GM19372 (cell line): ENCODE measurements around the gene BCL2L1.
A peak's percentile ranks its signal among the peaks of the same experiment; 100 is the strongest.

Source experiments
- ATAC-seq: cut with Tn5 transposase; IDR thresholded peaks from one replicate; pipeline ENCODE4 v1.9.1; 2021; ENCODE audit warnings: mild to moderate bottlenecking, low read depth, moderate library complexity; ENCODE audit not compliant: unreplicated experiment

The BCL2L1 gene

DNA sequence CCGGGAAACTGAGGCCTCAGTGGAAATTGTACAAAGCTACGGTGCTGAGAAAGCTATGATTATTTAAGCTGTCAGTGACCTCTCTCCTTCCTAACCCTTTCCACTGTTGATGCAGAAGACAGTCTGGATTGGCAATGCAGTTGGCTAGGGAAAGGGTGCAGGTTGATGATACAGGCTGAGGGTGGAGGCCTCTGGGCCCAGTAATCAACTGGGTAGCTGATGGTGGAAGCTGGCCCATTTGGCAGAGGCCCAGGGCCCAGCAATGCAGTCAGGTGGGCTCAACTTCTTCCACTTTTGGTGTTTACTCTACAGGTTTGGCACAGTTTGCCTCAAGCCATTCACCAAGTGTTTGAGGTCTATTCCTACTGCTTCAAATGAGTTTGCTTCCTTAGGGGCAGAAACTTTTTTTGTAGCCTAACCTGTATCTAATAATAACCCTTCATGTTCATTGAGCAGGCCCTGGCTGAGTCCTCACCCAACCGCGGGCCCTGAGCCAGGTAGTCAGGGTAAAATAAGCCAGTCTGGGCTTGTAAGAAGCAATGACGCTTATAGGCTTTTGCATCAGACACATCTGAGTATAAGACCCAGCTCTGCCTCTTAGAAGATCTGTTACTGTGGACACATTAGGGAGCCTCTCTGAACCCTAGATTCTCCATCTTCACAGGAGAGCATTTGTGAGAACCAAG lies 12.1 kb downstream of the BCL2L1 start:
- no peak for ATAC-seq

DNA sequence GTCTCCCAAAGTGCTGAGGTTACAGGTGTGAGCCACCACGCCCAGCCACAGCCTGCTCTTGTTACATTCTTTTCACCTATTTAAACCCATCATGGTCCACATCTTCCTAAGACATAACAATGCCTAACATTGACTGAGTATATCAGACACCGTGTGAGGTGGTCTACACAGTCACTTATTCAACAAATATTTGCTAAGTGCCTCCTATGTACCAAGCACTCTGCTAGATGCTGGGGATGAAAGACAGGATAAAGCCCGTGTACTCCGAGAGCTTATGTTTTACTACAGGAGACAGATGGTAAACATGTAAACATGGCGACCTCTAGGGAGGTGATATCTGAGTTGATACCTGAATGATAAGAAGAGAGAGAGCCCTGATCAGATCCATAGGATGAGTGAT lies 12.7 kb downstream of the BCL2L1 start:
- ATAC-seq = no peak

DNA sequence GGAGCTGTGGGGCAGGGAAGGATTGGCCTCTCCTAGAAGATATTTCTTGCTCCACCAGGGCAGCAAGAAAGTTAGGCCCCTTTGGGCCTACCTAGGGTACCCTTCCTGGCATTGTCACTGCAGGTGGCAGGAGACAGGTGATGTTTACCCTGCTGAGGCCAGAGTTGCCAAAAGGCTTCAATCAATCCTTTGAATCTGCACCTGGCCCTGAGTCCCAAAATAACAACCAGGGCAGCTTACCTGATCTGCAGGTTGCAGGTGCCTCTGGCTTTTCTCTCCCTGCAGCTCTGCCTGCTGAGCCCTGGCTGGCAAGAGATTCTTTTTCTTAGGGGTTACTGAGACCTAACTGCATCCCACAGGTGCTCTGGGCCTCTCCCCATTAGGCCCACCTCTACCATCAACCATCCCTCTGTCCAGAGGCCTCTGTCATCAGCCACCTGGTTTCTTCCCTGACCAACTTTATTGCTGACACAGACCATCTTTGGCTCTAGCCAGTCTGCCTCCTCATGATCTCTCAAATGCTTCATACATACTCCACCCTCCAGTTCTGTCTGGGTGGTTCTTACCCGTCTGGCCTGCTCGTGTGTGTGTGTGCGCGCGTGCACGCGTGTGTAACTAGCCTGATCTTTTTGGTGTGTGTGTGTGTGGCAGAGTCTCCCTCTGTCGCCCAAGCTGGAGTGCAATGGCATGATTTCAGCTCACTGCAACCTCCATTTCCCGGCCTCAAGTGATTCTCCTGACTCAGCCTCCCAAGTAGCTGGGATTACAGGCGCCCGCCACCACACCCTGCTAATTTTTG lies 13.7 kb downstream of the BCL2L1 start:
- ATAC-seq = no peak

DNA sequence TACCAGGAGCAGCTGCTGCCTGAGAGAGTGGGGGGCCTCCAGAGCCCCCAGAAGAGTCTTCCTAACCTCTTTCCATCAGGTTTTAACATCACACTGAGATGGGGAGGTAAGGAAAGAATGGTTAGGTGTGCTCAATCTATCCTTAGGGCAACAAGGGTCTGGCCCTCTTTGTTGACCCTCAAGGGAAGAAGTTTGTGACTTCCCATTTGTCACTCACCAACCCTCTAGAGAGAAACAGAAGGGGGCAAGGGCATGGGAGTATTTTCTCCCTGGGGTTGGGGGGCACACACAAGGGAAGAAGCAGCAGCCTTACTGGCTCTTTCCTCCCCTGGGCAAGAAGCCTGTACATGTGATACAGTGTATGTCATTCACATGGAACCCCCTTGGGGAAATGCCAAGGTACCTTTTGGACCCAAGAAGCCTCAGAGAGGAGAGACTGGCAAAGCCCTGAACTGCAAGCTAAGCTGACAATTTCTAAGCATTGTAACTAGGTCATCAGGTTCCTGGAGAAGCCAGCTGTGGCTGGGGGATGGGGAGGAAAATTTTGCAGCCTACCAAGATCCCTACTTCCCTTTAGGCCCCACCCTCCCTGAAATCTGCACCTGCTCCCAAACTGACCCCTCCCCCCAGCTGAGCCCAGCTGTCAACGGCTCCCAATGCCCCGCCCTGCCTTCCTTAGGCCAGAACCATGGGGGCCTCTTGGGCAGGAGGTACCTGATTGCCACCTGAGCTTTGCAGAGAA lies 14.5 kb downstream of the BCL2L1 start:
- no peak for ATAC-seq

DNA sequence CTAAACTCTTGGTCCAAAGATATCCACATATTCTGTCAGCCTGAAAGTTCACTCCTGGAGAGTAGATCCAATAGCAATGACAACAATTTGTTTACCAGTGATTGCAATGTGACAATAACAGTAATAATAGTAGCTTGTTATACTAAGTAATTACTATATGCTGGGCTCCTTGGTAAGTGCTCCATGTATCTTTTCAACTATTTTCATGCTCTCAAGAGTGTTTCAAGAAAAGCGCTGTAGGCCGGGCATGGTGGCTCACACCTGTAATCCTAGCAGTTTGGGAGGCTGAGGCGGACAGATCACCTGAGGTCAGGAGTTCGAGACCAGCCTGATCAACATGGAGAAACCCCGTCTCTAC lies 15.4 kb downstream of the BCL2L1 start:
- no peak for ATAC-seq

DNA sequence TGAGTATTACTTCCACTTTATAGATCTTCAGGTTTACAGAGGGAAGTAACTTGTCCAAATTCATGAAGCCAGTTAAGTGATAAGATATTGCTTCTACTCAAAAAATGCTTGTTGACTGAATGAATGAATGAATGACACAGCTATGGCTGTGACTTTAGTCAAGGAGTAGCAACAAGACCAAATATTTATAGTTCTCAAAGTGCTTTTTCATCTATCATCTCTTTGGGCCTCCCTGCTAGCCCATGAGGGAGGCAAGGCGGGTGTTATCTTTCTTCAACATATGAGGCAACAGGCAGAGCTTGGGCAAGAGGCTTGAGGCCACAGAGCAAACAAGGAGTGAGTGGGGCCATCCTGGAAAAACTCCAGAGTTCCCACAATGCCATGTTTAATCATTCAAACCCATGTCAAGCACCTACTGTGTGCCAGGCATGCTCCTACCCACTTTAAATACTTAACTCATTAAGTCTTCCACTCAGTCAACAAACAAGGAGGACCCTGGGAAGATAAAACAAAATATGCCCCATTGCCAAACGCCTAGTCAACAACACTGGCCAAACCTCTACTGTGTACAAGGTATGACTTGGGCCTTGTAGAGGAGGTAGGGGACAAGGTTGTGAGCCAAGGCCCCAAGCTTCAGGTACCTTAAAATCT lies 15.9 kb downstream of the BCL2L1 start:
- ATAC-seq = no peak

DNA sequence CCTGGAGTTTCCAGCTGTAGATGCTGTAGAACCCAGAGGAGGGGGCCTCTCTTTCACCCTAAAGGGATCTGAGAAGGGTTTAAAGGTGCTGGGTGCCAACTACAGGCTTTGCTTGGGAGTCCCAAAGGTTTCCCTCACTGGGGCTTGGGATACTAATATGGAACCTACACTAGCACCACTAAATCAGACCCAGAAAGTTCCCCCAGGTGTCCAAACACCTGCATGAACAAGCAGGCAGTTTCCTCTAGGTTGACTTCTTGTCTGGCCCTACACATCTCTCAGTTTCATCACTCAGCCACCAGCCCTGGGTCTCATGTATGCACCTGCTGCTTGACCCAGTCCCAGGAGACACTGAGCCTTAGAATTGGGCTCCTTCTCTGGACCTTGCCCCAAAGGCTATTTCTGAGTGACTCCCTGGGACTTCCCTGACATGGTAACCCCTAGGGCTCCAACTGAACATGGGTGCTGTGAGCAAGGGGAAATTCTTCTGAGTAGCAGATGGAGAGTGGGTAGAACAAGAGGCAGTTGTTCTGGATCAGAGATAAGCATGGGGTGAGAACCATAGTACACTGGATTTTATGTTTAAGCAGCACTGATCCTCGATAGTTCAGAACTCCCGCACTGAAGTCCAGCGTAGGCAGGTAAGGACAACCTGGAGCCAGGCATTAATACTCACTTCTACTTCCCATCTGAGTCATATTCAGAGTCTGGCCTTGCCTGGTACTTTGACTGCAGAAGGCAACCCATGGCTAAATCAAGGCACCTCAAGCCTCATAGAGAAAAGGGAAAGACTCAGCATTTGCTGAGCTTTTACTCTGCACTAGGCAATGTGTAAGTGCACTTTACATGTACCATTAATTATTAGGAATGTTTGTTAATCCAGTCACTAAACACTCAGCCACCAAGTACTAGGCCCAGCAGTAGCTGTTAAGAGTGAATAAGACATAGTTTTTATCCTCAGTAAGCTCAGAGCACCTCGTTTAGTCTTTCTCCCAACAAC lies 16.8 kb downstream of the BCL2L1 start:
- ATAC-seq = peak; percentile 82

DNA sequence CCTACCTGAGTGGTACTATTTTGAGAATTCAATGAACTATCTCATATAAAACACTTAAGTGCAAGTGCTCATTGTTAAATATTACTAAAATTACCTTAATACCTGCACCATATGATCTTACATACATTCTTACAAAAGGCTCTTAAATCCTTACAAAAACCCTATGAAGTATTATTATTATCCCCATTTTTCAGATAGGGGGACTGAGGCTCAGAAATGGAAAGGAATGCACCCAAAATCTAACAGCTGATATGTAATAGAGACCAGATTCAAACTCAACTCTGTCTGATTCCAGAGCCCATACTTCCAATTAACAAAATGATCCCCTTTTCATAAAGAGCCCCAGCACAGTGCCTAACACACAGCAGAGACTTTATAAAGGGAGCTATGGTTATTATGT lies 17.5 kb downstream of the BCL2L1 start:
- ATAC-seq = no peak

DNA sequence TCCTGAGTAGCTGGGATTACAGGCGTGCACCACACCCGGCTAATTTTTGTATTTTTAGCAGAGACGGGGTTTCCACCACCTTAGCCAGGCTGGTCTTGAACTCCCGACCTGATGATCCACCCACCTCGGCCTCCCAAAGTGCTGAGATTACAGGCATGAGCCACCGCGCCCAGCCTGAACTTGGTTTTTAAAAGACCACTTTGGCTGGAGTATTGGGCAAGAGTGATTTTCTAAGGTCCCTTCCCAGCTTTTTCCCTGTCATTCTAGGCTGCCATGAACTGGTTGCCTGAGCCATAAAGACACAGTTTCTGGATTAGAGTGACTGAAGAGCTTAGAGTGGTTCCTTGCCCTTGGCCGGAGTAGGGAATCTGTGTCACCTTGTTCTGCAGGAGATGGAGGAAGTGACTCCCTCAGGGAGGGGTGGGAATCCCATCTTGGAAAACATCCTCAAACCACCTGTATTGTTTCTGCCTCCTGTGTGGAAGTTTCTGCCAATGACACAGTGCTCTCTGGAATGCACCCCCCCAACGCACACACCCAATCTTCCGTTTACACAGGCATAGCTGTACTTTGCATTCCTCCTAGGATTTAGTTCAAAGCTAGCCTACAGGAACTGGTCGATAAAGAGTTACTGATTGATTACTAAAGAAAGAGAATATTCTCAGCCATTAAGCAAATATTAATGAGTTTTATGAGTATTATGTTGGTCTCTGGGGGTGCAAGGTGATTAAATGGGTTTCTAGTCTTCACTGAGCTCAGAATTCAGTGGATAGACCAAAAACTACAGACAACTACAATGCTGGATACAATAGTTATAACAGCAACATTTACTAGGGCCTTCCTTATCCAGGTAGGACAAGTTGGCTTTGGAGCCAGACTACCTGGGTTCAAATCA lies 18.2 kb downstream of the BCL2L1 start:
- no peak for ATAC-seq

DNA sequence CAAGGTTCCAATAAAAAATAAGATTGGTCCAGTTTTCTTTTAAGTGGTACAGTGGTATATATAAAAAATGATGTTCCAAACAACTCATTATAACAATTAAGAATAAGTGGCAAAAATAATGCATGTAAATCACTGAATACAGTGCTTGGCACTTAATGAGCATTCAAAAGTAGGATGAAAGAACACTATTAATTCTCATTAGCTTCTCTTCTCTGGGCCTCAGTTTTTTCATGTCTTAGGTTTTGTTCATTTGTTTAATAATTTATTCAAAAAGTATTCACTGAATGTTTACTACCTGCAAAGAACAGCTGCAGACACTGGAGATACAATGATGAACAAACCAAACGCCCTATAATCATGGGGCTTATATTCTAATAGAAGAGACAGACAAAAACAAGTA lies 21.1 kb downstream of the BCL2L1 start:
- no peak for ATAC-seq

DNA sequence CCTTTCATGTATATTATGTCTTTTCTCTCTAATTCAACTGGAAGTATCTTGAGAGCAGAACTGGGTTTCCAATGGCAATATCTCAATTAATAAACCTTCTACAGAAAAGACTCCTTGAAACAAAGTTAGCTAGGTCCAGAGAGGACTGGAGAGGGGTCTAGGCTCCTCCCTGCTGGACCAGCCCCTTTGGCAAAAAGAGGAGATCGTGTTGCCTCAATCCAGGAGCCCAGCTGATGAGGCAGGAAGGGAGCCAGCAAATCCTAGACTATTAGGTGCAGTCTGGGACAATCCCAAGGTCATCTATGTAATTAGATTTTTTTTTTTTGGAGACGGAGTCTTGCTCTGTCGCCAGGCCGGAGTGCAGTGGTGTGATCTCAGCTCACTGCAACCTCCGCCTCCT lies 21.9 kb downstream of the BCL2L1 start:
- ATAC-seq = no peak

DNA sequence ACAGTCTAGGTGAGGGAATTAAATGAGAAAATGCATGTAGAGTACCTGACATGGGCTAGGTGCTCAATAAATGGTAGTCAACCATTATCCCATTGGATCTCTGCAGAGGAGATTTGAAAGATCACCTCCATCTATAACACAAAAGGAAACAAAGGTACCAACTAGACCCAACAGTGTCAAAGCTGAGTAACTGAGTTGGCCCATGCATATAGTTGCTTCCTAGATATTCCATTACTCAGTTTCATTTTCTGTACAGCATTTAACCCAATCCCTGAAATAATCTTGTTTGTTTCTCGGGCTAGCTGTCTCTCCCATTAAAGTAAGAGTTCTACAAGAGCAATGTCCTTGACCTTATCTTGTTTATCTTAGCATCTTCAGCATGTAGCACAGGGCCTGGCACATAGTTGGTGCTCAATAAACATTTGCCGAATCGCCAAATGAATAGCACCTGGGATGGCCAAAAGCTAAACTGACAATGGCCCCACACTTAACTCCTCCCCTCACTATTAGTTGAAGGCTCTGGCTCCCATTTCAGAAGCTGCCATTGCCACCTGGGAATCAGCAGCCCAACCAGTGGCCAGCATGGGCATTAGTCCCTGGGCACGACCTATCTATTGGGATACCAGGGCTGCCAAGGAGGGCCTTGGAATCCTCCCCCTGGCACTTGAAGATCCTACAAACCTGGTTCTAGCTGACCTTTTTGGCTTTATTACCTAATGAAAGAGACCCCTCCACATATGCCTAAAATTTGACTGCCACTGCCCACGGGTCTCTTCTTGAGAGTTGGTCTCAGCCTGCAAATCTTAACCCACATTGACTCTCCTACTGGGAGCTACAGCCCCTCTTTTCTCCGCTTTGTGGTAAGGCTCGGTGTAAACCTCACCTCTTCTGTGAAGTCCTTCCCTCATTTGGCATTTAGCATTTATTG lies 22.6 kb downstream of the BCL2L1 start:
- no peak for ATAC-seq

DNA sequence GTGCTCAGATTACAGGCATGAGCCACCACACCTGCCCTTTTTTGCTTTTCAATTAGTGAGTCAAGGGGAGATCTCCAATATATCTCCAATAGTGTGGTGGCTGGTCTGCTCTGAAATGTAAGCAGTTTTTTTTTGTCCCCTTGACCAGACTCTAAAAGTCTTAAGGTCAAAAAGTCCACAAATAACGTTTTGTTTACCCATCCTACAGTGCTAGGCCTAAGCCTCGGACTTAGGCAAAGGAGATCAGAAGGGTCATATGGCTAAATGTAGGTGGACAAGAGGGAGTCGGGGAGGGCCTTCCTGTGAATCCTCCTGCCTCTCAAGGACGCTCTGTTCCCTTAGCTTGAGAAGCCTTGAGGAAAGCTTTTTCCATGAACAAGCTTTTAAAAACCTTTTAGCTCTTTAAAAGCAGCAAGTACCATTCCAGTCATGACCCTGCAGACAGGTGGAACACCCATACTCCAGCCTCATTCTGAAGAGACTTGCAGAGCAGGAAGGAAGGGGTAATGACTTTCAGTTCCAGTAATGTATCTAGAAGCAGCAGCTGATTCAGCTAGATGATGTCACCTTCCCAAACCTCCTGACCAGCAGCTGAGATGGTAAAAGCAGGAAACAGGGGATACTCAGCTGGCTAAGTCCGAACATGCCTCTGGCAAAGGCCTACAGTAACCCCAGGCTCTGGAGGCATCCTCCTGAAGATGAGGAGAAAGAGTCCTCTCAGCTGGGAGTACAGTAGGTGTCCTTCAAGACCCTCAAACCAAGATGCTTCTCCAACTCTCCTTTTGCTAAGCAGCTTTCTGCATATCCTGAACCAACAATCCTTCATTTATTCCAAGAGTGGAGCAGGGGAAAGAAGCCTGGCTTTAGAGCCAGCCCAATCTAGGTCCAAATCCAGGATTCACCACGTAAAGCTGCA lies 23.6 kb downstream of the BCL2L1 start:
- ATAC-seq = peak; percentile 99

DNA sequence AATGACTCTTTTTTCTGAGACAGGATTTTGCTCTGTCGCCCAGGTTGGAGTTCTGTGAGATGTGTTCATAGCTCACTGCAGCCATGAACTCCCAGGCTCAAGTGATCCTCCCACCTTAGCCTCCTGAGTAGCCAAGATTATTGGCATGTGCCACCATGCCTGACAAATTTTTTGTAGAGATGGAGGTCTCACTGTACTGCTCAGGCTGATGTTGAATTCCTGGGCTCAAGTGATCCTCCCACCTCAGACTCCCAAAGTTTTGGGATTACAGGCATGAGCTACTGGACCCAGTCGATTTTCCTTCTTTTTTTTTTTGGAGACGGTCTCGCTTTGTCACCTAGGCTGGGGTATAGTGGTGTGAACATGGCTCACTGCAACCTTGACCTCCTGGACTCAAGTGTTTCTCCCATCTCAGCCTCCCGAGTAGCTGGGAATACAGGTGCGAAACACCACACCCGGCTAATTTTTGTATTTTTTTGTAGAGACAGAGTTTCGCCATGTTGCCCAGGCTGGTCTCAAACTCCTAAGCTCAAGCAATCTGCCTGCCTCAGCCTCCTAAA lies 24.3 kb downstream of the BCL2L1 start:
- ATAC-seq = no peak

DNA sequence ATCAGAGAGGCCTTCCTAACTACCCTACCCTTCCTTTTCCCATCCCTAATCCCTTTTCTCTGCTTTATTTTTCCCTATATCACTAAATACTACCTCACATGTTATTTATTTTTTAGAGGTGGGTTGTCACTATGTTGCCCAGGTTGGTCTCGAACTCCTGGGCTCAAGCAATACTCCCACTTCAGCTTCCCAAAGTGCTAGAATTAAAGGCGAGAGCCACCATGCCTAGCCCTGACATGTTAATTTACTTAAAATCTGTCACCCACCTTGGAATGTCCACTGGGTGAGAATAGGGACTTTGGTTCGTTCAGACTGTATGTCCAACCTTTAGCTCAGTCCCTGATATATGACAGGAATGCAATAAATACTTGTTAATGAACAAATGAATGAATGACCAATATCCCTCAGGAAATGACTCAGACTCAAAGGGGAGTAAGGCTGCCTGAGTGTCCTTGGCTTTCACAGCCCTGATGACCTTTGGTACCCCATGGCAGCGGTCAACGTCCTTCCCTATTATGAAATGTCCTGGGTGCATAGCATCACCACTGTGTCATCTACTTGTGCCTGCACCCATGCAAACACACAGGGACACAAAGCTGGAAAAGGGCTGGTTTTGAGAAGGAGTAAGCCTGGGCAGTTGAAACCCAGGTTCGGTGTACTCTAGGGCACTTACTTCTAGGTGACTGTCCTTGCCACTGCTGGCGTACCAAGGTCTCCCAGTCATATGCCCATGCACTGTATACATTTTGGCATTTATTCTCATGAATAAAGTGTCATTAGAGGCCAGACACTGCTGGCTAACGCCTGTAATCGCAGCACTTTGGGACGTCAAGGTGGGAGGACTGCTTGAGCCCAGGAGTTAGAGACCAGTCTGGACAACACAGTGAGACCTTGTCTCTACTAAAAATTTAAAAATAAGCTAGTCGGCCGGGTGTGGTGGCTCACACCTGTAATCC lies 26.5 kb downstream of the BCL2L1 start:
- no peak for ATAC-seq
